Naive thymus-derived CD4-positive, alpha-beta T cell (primary cell): ENCODE results near the gene C8G. TPM values are rescaled to one million over a fixed set of nuclear protein-coding genes. Genes with fewer than 3 reads are reported as not detected.
A peak's percentile ranks its signal among the peaks of the same experiment; 100 is the strongest.

Experiments used
- ATAC-seq: fragments of 150-1000 bp; cut with Tn5 transposase; 2 replicates; pipeline ENCODE4 v1.10.0; 2021; ENCODE audit warnings: mild to moderate bottlenecking, moderate library complexity
- CTCF ChIA-PET: fragments of 350-600 bp; sonication (Branson Sonifier 250); formaldehyde crosslinking; loops from one replicate; lab custom pipeline; 2021; ENCODE audit warnings: antibody characterized with exemption; lab: Charles Lee
- POLR2A ChIA-PET: fragments of 350-600 bp; sonication (Branson Sonifier 250); formaldehyde crosslinking; loops from one replicate; lab custom pipeline; 2021; ENCODE audit warnings: antibody characterized with exemption, inconsistent platforms; lab: Charles Lee
- DNase-seq, 9 donors: peaks; one replicate each; pipeline versions ENCODE4 v3.0.0 to v3.0.0-alpha.2; 2020 to 2022; ENCODE audit warnings: mixed read lengths in 1 of 9
- H3K27ac ChIP-seq: one replicate; pipeline ENCODE4 v1.7.0; 2013; ENCODE audit warnings: mild to moderate bottlenecking, low read depth, low read length, moderate library complexity
- H3K27me3 ChIP-seq, 2 donors: one replicate each; pipeline ENCODE4 v1.7.0; 2013; ENCODE audit warnings: low read length in 2 of 2, mild to moderate bottlenecking in 2 of 2, moderate library complexity in 2 of 2; ENCODE audit not compliant: control insufficient read depth in 2 of 2, insufficient read depth in 2 of 2
- H3K36me3 ChIP-seq, 3 experiments: 1 replicate in 2 of 3; 2 replicates in 1 of 3; pipeline ENCODE4 v1.7.0; 2013; ENCODE audit warnings: low read length in 3 of 3, mild to moderate bottlenecking in 3 of 3, moderate library complexity in 1 of 3; ENCODE audit not compliant: insufficient read depth in 3 of 3, control insufficient read depth in 2 of 3
- H3K4me1 ChIP-seq, 2 donors: one replicate each; pipeline ENCODE4 v1.7.0; 2013; ENCODE audit warnings: low read length in 2 of 2, mild to moderate bottlenecking in 2 of 2, moderate library complexity in 1 of 2; ENCODE audit not compliant: control insufficient read depth in 2 of 2, insufficient read depth in 2 of 2
- H3K4me3 ChIP-seq: 2 replicates; pipeline ENCODE4 v1.7.0; 2013; ENCODE audit warnings: mild to moderate bottlenecking, low read length
- H3K9me3 ChIP-seq, 3 experiments: 1 replicate in 2 of 3; 2 replicates in 1 of 3; pipeline ENCODE4 v1.7.0; 2013; ENCODE audit warnings: low read length in 3 of 3; ENCODE audit not compliant: control insufficient read depth in 2 of 3
- H3K27ac Mint-ChIP-seq, 9 donors: one replicate each; pipeline ENCODE4 v1.8.0; 2020 to 2022; ENCODE audit warnings: mixed read lengths in 9 of 9, mild to moderate bottlenecking in 8 of 9, moderate library complexity in 5 of 9, inconsistent platforms in 2 of 9
- H3K27me3 Mint-ChIP-seq, 5 donors: one replicate each; pipeline ENCODE4 v1.8.0; 2021 to 2022; ENCODE audit warnings: mixed read lengths in 5 of 5, mild to moderate bottlenecking in 1 of 5
- H3K36me3 Mint-ChIP-seq, 5 donors: one replicate each; pipeline ENCODE4 v1.8.0; 2020 to 2022; ENCODE audit warnings: mixed read lengths in 5 of 5, mild to moderate bottlenecking in 3 of 5, inconsistent platforms in 1 of 5
- H3K4me1 Mint-ChIP-seq, 7 donors: one replicate each; pipeline ENCODE4 v1.8.0; 2020 to 2022; ENCODE audit warnings: mixed read lengths in 7 of 7, mild to moderate bottlenecking in 3 of 7, inconsistent platforms in 1 of 7
- H3K4me3 Mint-ChIP-seq, 10 donors: one replicate each; pipeline ENCODE4 v1.8.0; 2020 to 2022; ENCODE audit warnings: mild to moderate bottlenecking in 10 of 10, mixed read lengths in 10 of 10, moderate library complexity in 6 of 10, inconsistent platforms in 2 of 10
- H3K9me3 Mint-ChIP-seq, 11 donors: one replicate each; pipeline ENCODE4 v1.8.0; 2020 to 2022; ENCODE audit warnings: mixed read lengths in 11 of 11, mild to moderate bottlenecking in 4 of 11, inconsistent platforms in 1 of 11, moderate library complexity in 1 of 11
- intact Hi-C, 2 donors: fragments of 100-400 bp; cut with micrococcal nuclease; formaldehyde crosslinking; loops; one replicate each; pipeline ENCODE4 v1.15.1; 2023
- polyA plus RNA-seq, 2 donors: library from polyadenylated mRNA; unstranded; fragments of 300-500 nt; fragmentation: Illumina TruSeq; gene quantifications; one replicate each; pipeline ENCODE4 v1.2.3, GENCODE V29; 2021
- total RNA-seq, 6 experiments: library from RNA in 5 of 6; stranded (reverse) in 5 of 6; gene quantifications; 1 replicate in 5 of 6; 2 replicates in 1 of 6; pipeline ENCODE4 v1.2.3 and lab custom pipeline; 2021 to 2026

C8G gene
- total and polyA plus RNA-seq, 7 experiments from 2014 or later: 0.77 to 3.6 (median 1.4) TPM; not detected in 2

DNA sequence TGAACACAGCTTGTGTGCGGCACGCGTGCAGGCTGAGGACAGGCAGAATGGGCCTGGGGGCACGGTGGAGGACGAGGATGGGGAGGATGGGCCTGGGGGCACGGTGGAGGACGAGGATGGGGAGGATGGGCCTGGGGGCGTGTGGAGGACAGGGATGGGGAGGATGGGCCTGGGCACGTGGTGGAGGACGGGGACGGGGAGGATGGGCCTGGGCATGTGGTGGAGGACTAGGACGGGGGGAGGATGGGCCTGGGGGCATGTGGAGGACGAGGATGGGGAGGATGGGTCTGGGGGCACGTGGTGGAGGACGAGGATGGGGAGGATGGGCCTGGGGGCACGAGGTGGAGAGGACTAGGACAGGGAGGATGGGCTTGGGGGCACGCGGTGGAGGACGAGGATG, 22.5 kb upstream of the C8G start:
- H3K9me3 ChIP-seq: no peaks in the 10 kb centered on the region
- CTCF ChIA-PET: no interaction called here
- no peaks in the 10 kb centered on the region for H3K27me3 Mint-ChIP-seq
- H3K27ac ChIP-seq: no peak overlapping the region
- intact Hi-C loops: no loop called here
- ATAC-seq (no peak), DNase-seq (no peak)
- H3K27ac Mint-ChIP-seq: peak overlapping the region in 1 of 9 donors; percentile 55
- no peak overlapping the region for H3K4me3 Mint-ChIP-seq
- H3K9me3 Mint-ChIP-seq: no peaks in the 10 kb centered on the region
- no peak overlapping the region for H3K4me3 ChIP-seq
- peaks cover 5 to 77% (median 16%) of the 10 kb centered on the region in 3 experiments for H3K36me3 ChIP-seq
- H3K27me3 ChIP-seq: no peaks in the 10 kb centered on the region
- peaks cover 0 to 18% (median 4%) of the 10 kb centered on the region in 5 donors for H3K36me3 Mint-ChIP-seq
- peaks cover 0 to 8% (median 5%) of the 10 kb centered on the region in 7 donors for H3K4me1 Mint-ChIP-seq
- POLR2A ChIA-PET: interaction anchor here (0.9 kb wide), 1 partner anchor 25 kb away, joined by 3 read pairs; no protein-coding TSS in a partner anchor
- H3K4me1 ChIP-seq: no peaks in the 10 kb centered on the region

DNA sequence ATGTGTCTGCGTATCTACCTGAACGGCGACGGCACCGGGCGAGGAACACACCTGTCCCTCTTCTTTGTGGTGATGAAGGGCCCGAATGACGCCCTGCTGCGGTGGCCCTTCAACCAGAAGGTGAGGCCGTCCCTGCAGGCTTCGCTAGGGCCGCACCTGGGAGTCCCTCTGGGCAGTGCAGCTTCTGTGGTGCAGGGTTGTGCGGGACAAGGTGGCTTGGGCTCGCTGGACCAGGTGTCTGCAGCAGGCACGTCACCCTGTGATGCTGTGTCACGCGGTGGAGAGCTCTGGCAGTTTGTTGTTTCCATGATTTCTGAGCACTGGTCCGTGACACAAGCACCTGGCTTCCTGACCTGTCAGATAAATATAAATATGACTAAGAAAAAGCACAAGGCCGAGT, 21.2 kb upstream of the C8G start:
- Mint-ChIP-seq H3K4me1 (peaks cover 0 to 12% (median 7%) of the 10 kb centered on the region in 7 donors), H3K27me3 (no peaks in the 10 kb centered on the region), H3K27ac (no peak overlapping the region), H3K4me3 (no peak overlapping the region), H3K9me3 (no peaks in the 10 kb centered on the region), H3K36me3 (peaks cover 0 to 20% (median 8%) of the 10 kb centered on the region in 5 donors)
- H3K9me3 ChIP-seq: no peaks in the 10 kb centered on the region
- ChIA-PET POLR2A (no interaction called here), CTCF (interaction anchor here (0.6 kb wide), 1 partner anchor 69 kb away, joined by 3 read pairs; no protein-coding TSS in a partner anchor)
- H3K4me1 ChIP-seq: no peaks in the 10 kb centered on the region
- no peak overlapping the region for H3K27ac ChIP-seq
- no peak overlapping the region for H3K4me3 ChIP-seq
- peaks cover 5 to 73% (median 14%) of the 10 kb centered on the region in 3 experiments for H3K36me3 ChIP-seq
- intact Hi-C loops: no loop called here
- ATAC-seq (no peak), DNase-seq (no peak)
- no peaks in the 10 kb centered on the region for H3K27me3 ChIP-seq

DNA sequence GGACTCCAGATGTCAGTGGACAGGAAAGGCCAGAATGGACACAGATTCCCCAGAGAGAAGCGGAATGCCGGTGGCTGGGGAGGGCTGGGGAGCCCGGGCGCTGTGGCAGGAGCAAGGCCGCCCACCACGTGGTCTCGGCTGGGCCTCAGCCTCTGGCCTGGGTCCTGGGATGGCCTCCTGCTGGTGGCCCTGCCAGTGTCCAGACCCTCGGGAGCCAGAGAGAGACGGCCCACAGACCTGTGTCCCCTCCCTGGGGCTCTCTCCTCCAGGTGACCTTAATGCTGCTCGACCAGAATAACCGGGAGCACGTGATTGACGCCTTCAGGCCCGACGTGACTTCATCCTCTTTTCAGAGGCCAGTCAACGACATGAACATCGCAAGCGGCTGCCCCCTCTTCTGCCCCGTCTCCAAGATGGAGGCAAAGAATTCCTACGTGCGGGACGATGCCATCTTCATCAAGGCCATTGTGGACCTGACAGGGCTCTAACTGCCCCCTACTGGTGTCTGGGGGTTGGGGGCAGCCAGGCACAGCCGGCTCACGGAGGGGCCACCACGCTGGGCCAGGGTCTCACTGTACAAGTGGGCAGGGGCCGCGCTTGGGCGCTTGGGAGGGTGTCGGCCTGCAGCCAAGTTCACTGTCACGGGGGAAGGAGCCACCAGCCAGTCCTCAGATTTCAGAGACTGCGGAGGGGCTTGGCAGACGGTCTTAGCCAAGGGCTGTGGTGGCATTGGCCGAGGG, 19.5 kb upstream of the C8G start:
- intact Hi-C loops: no loop called here
- H3K27ac Mint-ChIP-seq: peak overlapping the region in 2 of 9 donors; percentile 38 to 51
- no peaks in the 10 kb centered on the region for H3K9me3 Mint-ChIP-seq
- peaks cover 0 to 10% (median 7%) of the 10 kb centered on the region in 7 donors for H3K4me1 Mint-ChIP-seq
- H3K36me3 Mint-ChIP-seq: peaks cover 0 to 17% (median 6%) of the 10 kb centered on the region in 5 donors
- Histone ChIP-seq H3K36me3 (peaks cover 3 to 60% (median 7%) of the 10 kb centered on the region in 3 experiments), H3K9me3 (no peaks in the 10 kb centered on the region), H3K4me1 (no peaks in the 10 kb centered on the region), H3K4me3 (no peak overlapping the region), H3K27ac (no peak overlapping the region), H3K27me3 (no peaks in the 10 kb centered on the region)
- ATAC-seq (no peak), DNase-seq (no peak)
- ChIA-PET CTCF (interaction anchor here (0.5 kb wide), 1 partner anchor 108 kb away, joined by 3 read pairs; no protein-coding TSS in a partner anchor), POLR2A (no interaction called here)
- H3K27me3 Mint-ChIP-seq: no peaks in the 10 kb centered on the region
- no peak overlapping the region for H3K4me3 Mint-ChIP-seq

DNA sequence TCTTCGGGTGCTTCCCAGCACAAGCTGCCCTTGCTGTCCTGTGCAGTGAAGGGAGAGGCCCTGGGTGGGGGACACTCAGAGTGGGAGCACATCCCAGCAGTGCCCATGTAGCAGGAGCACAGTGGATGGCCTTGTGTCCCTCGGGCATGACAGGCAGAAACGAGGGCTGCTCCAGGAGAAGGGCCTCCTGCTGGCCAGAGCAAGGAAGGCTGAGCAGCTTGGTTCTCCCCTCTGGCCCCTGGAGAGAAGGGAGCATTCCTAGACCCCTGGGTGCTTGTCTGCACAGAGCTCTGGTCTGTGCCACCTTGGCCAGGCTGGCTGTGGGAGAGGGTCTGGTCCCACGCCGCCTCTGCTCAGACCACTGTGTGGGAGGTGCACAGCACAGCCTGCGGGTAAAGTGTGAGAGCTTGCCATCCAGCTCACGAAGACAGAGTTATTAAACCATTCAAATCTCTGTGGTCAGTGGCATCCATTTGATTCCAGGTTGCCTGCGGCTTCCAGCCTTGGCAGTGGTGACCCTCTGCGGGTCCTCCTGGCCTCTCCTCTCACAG, 18.8 kb upstream of the C8G start:
- Histone ChIP-seq H3K9me3 (no peaks in the 10 kb centered on the region), H3K4me1 (no peaks in the 10 kb centered on the region), H3K27me3 (no peaks in the 10 kb centered on the region), H3K27ac (no peak overlapping the region), H3K4me3 (no peak overlapping the region), H3K36me3 (peaks cover 0 to 54% (median 3%) of the 10 kb centered on the region in 3 experiments)
- H3K4me3 Mint-ChIP-seq: no peak overlapping the region
- peaks cover 0 to 10% (median 6%) of the 10 kb centered on the region in 7 donors for H3K4me1 Mint-ChIP-seq
- DNase-seq (no peak), ATAC-seq (peak; percentile 18)
- H3K27ac Mint-ChIP-seq: no peak overlapping the region
- CTCF ChIA-PET: interaction anchor here (0.5 kb wide), 1 partner anchor 109 kb away, joined by 3 read pairs; no protein-coding TSS in a partner anchor
- intact Hi-C loops: no loop called here
- no peaks in the 10 kb centered on the region for H3K27me3 Mint-ChIP-seq
- H3K9me3 Mint-ChIP-seq: no peaks in the 10 kb centered on the region
- POLR2A ChIA-PET: no interaction called here
- peaks cover 0 to 20% (median 6%) of the 10 kb centered on the region in 5 donors for H3K36me3 Mint-ChIP-seq

DNA sequence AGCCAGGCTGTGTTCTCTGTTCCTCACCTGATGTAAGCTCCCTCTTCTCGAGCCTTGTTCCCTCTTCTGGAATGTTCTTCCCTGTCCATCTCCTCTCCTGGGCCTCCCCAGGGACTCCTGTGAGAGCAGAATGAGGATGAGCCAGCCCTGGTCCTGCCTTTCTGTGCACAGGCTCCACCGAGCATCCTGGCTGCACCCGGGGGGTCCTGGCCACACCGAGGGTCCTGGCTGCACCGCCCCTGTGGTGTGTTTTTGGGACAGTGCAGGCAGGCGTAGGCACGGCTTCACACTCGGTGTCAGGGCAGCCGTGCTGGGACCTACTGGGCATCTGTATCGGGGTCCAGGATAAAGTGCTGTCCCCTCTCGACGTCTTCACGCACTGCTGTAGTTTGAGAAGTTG, 18.3 kb upstream of the C8G start:
- peaks cover 0 to 23% (median 6%) of the 10 kb centered on the region in 5 donors for H3K36me3 Mint-ChIP-seq
- peaks cover 0 to 10% (median 6%) of the 10 kb centered on the region in 7 donors for H3K4me1 Mint-ChIP-seq
- no peaks in the 10 kb centered on the region for H3K27me3 Mint-ChIP-seq
- Histone ChIP-seq H3K36me3 (peaks cover 0 to 49% (median 3%) of the 10 kb centered on the region in 3 experiments), H3K4me1 (no peaks in the 10 kb centered on the region), H3K27ac (peak overlapping the region; percentile 14), H3K27me3 (no peaks in the 10 kb centered on the region), H3K4me3 (no peak overlapping the region), H3K9me3 (no peaks in the 10 kb centered on the region)
- ChIA-PET CTCF (no interaction called here), POLR2A (no interaction called here)
- no peak overlapping the region for H3K27ac Mint-ChIP-seq
- H3K9me3 Mint-ChIP-seq: no peaks in the 10 kb centered on the region
- ATAC-seq (no peak), DNase-seq (no peak)
- no peak overlapping the region for H3K4me3 Mint-ChIP-seq
- intact Hi-C loops: no loop called here

DNA sequence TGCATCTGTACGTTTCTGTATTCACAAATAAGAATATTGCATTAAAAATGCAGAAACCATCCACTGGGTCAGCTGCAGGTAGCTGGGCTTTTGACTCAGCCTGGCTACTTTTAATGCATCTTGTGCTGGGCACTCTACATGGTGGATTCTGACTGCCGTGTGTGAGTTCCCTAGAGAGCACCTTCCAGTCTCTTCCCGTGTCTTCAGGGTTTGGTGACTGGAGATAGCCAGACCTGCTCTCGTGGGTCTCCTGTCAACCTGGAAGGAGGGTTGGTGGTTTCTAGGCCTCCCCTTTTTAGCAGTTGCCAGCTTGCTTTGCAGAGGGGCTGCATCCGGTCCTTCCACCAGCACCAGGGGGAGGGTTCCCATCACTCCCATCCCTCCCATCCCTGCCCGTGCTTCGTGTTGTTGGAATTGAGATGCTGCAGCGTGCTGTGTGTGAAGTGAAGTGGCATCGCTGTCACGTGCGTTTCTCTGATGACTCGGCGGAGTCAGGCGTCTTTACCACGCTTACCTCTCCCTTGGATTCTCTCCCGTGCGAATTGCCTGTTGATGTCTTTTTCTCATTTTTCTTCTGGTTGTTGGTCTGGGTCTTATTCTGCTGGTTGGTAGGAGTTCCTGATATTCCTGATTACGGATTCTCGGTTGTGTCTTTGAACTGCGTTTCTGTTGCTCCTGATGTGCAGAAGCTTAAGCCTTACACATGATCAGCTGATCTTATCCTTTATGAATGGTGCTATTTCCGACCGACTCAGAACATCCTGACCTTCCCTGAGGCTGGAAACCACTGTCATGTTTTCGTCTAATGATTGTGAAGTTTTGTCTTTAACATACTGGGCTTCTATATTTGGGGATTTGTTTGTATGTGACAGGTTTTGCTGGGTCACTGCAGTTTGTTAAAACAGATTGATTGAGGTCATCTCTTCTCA, 17.4 kb upstream of the C8G start:
- Mint-ChIP-seq H3K27me3 (no peaks in the 10 kb centered on the region), H3K27ac (peak overlapping the region in 7 of 9 donors; percentile 5 to 67 (median 63))

More for the DNA sequence above, 17.4 kb upstream of the C8G start:
- Histone ChIP-seq H3K4me3 (no peak overlapping the region), H3K27ac (peak overlapping the region; percentile 14), H3K4me1 (no peaks in the 10 kb centered on the region), H3K36me3 (peaks cover 0 to 40% (median 3%) of the 10 kb centered on the region in 3 experiments), H3K9me3 (no peaks in the 10 kb centered on the region), H3K27me3 (no peaks in the 10 kb centered on the region)
- no peak for ATAC-seq
- intact Hi-C loops: no loop called here
- DNase-seq: no peak
- Mint-ChIP-seq H3K4me1 (peaks cover 0 to 13% (median 6%) of the 10 kb centered on the region in 7 donors), H3K4me3 (no peak overlapping the region), H3K36me3 (peaks cover 0 to 25% (median 6%) of the 10 kb centered on the region in 5 donors), H3K9me3 (no peaks in the 10 kb centered on the region)
- ChIA-PET POLR2A (no interaction called here), CTCF (no interaction called here)
